LHCN-M2 (cell line): ENCODE data around the gene GAMT. TPM values are rescaled to one million over a fixed set of nuclear protein-coding genes. Genes with fewer than 3 reads are reported as not detected.

Experiments
- DNase-seq: peaks from one replicate; pipeline ENCODE4 v3.0.0-alpha.2; 2012; ENCODE audit warnings: low read depth
- total RNA-seq: library from RNA; depleted of rRNA; stranded (reverse); fragments of >200 nt; gene quantifications from 2 replicates; pipeline ENCODE4 v1.2.3, GENCODE V29; 2014

The GAMT gene
- total RNA-seq, 1 experiment from 2014 or later = 100 TPM

- no peak for DNase-seq
Measured at GRCh38 chr19:1418951-1419738, 17.8 kb upstream of the GAMT start.

GRCh38 chr19:1418496-1418775 lies 17.1 kb upstream of the GAMT start:
- no peak for DNase-seq

GRCh38 chr19:1417681-1418495 lies 16.5 kb upstream of the GAMT start:
- no peak for DNase-seq

DNA sequence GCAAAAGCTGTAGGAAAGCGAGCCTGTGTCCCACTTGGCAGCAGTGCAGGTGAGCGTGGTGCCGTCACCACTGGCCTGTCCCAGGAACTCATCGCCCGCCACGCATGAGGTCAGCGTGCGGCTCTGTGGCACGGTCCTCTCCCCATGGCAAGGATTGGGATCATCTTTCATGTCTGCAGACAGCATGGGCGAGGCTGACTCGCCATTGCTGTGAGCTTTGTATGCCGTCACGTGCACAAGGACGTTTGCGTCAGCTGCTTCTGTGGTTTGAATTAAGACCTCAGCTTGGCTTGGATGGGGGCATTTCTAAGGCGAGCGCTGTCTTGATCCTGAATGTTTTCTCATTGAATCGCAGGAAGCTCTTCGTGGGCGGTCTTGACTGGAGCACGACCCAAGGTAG lies 15.8 kb upstream of the GAMT start:
- no peak for DNase-seq

GRCh38 chr19:1416014-1416841 lies 14.9 kb upstream of the GAMT start:
- DNase-seq = no peak

GRCh38 chr19:1412995-1413800 lies 11.9 kb upstream of the GAMT start:
- no peak for DNase-seq

GRCh38 chr19:1412323-1412923 lies 11.1 kb upstream of the GAMT start:
- DNase-seq = no peak

GRCh38 chr19:1411255-1412191 lies 10.2 kb upstream of the GAMT start:
- peak; percentile 69 for DNase-seq

DNA sequence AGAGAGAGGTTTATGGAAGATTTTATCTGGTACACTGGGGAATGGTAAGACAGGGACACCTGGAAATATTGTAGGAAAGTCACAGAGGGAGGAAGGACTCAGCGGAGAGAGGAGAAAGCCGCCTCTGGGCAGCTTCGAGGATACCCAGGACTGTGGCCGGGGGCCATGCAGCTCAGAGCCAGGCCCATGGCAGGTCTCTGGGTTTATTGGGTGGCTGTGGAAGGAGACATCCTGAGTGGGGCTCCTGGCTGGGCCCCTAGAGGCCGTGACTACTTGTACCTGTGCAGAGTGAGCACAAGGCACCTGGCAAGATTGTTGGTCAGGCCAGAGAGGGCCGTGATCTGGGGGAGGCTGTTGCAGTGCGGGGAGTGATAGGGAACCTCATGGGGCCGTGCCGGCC lies 9.4 kb upstream of the GAMT start:
- DNase-seq = no peak

- peak; percentile 56 for DNase-seq
Measured at GRCh38 chr19:1410136-1410786, 8.9 kb upstream of the GAMT start.

DNA sequence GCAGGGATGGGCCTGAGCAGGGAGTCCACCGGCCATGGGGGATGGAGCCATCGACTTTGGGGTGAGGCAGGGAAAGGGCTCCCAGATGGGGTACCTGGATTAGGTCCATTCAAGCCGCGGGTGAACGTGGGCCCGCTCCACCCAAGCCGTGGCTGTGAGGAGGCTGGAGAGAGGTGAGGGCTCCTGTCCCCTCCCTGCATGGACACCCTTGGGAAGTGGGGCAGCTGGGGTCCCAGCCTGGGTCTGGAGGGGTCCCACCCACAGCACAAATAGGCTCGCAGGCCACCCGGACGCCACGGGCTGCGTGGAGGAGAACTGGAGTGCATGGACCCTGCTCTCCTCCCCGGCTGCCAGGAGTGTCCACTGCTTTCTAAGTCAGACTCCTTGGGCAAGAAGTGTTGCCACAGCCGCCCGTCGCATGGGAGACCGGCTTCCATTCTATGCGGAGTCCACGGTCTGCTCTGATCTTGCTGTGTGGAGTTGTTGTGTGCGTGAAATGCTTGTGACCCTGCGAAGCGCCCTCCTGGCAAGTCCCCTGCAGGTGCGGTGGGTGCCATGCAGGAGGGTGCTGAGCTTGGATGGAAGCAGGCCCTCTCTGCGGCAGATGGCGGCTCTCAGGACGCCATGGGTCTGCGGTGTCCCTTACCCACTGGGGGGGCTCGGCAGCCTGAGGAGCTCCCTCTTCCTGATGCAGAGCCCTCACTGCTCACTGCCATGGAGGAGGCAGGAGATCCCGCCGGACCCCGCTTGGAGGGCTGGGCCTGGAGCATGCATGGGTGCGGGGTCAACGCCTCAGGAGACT lies 8.1 kb upstream of the GAMT start:
- DNase-seq = no peak

DNA sequence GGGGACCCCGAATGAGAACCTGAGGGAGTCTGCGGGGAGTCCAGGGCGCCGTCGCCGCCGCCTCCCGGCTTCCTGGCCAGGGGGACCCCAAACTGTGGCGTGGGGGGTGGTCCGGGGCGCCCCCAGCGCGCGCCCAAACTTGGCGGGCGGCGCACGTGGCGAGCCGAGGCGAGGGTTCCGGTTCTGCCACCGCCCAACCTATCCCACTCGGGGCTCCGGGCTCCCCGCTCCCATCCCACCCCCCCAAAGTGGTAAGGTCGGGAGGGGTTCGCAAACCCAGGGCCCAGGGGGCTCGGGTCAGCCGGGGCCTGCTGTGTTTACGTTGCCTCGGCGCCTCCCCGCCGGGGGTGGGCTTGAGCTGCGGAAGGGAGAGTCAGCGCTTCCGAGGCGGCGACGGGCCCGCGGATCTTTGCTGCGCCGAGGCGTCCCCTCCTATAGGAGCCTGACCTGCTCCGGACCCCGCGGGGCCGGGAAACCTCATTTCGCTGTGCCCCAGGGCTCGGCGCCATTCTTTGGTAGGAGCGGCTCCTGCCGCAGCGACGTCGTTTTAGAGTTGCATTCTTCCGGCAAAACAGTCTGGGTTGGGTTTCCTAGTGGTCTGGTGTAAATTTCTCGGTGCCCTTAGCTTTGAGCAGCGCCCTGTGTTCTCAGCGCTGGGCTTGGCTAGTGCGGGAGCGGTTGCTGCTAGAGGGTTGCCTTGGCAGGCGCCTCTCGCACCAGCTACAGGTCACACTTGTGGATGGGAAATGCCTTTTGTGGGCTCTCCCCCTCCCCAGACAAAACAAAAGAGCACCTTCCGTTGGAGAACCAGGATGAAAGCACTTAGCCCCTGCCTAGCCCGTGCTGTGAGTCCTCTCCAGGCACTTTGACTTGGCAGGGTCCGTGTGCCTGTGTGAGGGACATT lies 7.2 kb upstream of the GAMT start:
- peak; percentile 55 for DNase-seq

GRCh38 chr19:1407528-1408299 lies 6.4 kb upstream of the GAMT start, which contains the start of gene DAZAP1:
DAZAP1 (plus strand) TSS chr19:1407586; CDS start chr19:1407774, 188 bp downstream.
- DNase-seq = no peak

DNA sequence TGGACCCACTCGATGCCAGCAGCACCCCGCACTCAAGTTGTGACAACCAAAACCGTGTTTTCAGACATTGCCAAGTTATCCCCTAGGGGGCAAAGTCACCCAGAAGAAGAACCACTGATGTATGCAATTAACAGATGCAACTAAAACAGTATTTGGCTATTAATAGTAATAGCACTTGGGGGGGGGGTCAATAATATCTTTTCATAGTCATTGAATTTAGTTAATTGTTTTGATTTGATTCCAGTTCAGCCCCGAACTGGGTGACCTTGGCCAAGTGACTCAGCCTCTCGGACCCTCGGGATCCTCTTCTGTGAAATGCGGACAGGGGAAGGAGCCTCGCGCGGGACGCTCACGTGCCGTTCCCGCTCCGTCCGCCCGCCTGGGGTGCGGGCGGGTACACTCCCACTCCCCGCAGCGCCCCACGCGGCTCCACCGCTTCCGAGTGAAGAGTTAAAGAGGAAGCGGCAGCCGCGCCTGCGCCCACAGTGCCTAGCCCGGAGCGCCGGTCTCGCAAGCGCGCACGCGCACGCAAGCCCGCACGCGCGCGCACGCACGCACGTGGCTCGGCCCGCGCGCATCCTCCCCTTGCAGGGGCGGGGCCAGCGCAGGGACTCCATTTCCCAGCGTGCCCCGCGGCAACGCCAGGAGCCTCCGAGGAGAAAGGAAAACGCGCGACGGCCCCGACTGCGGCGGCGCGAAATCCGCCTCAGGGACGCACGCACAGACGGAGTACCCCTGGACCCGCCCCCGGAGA lies 5.6 kb upstream of the GAMT start:
- peak; percentile 98 for DNase-seq

DNA sequence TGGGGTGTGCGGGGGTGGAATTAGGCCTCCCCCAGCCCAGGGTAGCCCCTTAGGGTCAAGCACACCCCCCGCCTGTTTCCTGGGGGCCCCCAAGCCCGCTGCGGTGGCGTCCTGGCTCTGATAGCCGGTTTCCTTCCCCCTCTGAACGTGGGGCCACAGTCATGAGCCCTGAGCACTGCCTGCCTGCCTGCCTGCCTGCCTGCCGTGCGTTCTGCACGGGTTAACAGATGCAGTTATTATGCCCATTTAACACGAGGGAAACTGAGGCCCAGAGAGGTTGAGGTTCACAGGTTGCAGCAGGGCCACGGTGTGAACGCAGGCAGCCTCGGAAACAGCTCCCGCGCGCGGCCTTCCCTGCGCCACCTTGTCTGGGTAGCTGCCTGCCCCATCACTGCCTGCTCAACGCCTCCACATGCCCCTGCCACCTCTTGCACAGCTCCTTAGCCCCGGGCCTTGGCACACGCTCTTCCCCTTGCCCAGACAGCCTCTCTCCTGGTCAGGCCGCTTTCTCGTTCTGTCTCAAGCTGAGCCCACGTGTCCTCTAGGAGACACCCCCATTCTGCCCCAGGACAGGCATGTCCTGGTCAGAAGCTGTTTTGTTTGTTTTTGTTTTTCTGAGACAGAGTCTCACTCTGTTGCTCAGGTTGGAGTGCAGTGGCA lies 1.2 kb upstream of the GAMT start:
- DNase-seq = no peak
